Kidney (tissue), 14 donors: ENCODE results near the gene TAC4. TPM values are rescaled to one million over a fixed set of nuclear protein-coding genes. Genes with fewer than 3 reads are reported as not detected.
"Not testable (repeated sequence)": the region's sequence is repeated elsewhere in the genome, so short reads cannot be mapped to it uniquely, and the experiment has no call there.

Experiments
- DNase-seq, 5 donors: peaks; one replicate each; pipeline ENCODE4 v3.0.0-alpha.2; 2013 to 2020
- FAIRE-seq: peaks from 2 replicates; lab custom pipeline; 2012; peaks lifted over from hg19 to GRCh38; lab: Jason Lieb, UNC
- H3K27ac ChIP-seq, 2 donors: one replicate each; pipeline ENCODE4 v1.7.0; 2013; ENCODE audit warnings: low read depth in 2 of 2, low read length in 2 of 2, inconsistent platforms in 1 of 2
- H3K27me3 ChIP-seq: one replicate; pipeline ENCODE4 v1.7.1; 2013; ENCODE audit warnings: low read length, inconsistent platforms; ENCODE audit not compliant: control insufficient read depth, insufficient read depth
- H3K36me3 ChIP-seq, 3 donors: one replicate each; pipeline versions ENCODE4 v1.7.0 to v1.7.1; 2013; ENCODE audit warnings: low read length in 3 of 3, control low read depth in 1 of 3, inconsistent platforms in 1 of 3; ENCODE audit not compliant: insufficient read depth in 3 of 3, control insufficient read depth in 2 of 3
- H3K4me1 ChIP-seq, 3 donors: one replicate each; pipeline versions ENCODE4 v1.7.0 to v1.7.1; 2013; ENCODE audit warnings: low read length in 3 of 3, inconsistent platforms in 1 of 3, low read depth in 1 of 3; ENCODE audit not compliant: control insufficient read depth in 2 of 3, insufficient read depth in 2 of 3
- H3K4me3 ChIP-seq, 3 donors: one replicate each; pipeline versions ENCODE4 v1.7.0 to v1.8.1; 2013; ENCODE audit warnings: low read length in 3 of 3, control low read depth in 1 of 3, inconsistent platforms in 1 of 3
- H3K9ac ChIP-seq, 3 donors: one replicate each; pipeline versions ENCODE4 v1.7.0 to v1.7.1; 2013; ENCODE audit warnings: low read length in 3 of 3, control low read depth in 1 of 3, inconsistent platforms in 1 of 3
- H3K9me3 ChIP-seq, 3 donors: one replicate each; pipeline versions ENCODE4 v1.7.0 to v1.7.1; 2013; ENCODE audit warnings: low read length in 3 of 3, control low read depth in 1 of 3, inconsistent platforms in 1 of 3; ENCODE audit not compliant: control insufficient read depth in 2 of 3, insufficient read depth in 1 of 3
- intact Hi-C: fragments of 100-400 bp; cut with DNase I; formaldehyde crosslinking; loops from one replicate; pipeline ENCODE4 v1.11.1; 2022
- polyA plus RNA-seq: library from polyadenylated mRNA; stranded (reverse); fragments of 350-450 nt; fragmentation: Illumina TruSeq; extraction: RNeasy Lipid Tissue Mini Kit (QIAGEN cat#74804); gene quantifications from one replicate; pipeline ENCODE4 v1.2.3, GENCODE V29; 2014; ENCODE audit warnings: low read depth, low replicate concordance; ENCODE audit not compliant: insufficient read depth
- total RNA-seq: library from RNA; stranded (reverse); fragmentation: NEBNext Ultra II Directional; extraction: Animal tissue kit (Norgen Biotek cat#: 25700); gene quantifications from one replicate; pipeline ENCODE4 v1.2.1, GENCODE V29; 2021
- TF ChIP-seq, protein P1 (sequence below): IDR thresholded peaks from 3 replicates; pipeline ENCODE4 v1.5.1; 2012; ENCODE audit warnings: mild to moderate bottlenecking, moderate library complexity, borderline replicate concordance; ENCODE audit not compliant: insufficient read depth; ENCODE audit errors: extremely low read depth
- donor health status: control.
- donor health status: control.
- donor health status: control.
- donor health status: control.
- donor health status: control.
- donor health status: DM: yes; HTN: yes; CAD: no.
- donor health status: Normal renal cell carcinoma (clear cell type).

Gene TAC4
- total and polyA plus RNA-seq, 2 donors from 2014 or later, result 0.47 TPM; not detected in 1

DNA sequence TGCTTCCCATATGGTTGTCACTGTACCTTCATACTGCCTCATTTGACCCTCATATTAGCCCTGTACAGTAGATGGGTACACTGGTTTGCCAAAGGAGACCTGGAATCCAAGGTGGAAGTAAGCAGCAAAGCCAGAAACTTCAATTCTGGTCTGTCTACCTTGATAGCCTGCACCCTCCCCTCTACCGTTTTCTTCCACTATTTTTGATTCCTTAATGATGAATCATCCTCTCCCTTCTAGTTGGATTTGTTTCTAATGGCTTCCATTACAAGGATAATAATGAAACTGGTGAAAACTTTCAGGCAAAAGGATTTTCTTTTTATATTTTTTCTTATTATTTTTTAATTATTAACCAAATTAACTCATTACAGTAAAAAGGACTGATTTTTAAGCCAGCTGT is 17.3 kb downstream of the TAC4 start:
- DNase-seq, result no peak
- Histone ChIP-seq H3K36me3 (peaks cover 9 to 41% (median 17%) of the 10 kb centered on the region in 3 donors), H3K4me3 (no peak overlapping the region), H3K4me1 (peaks cover under 1 to 10% (median 6%) of the 10 kb centered on the region in 3 donors), H3K9ac (no peak overlapping the region), H3K9me3 (no peaks in the 10 kb centered on the region), H3K27ac (no peak overlapping the region), H3K27me3 (no peaks in the 10 kb centered on the region)
- no peak for FAIRE-seq
- intact Hi-C loops, result no loop called here
- TF ChIP-seq, protein P1, sequence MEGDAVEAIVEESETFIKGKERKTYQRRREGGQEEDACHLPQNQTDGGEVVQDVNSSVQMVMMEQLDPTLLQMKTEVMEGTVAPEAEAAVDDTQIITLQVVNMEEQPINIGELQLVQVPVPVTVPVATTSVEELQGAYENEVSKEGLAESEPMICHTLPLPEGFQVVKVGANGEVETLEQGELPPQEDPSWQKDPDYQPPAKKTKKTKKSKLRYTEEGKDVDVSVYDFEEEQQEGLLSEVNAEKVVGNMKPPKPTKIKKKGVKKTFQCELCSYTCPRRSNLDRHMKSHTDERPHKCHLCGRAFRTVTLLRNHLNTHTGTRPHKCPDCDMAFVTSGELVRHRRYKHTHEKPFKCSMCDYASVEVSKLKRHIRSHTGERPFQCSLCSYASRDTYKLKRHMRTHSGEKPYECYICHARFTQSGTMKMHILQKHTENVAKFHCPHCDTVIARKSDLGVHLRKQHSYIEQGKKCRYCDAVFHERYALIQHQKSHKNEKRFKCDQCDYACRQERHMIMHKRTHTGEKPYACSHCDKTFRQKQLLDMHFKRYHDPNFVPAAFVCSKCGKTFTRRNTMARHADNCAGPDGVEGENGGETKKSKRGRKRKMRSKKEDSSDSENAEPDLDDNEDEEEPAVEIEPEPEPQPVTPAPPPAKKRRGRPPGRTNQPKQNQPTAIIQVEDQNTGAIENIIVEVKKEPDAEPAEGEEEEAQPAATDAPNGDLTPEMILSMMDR, result no peak

DNA sequence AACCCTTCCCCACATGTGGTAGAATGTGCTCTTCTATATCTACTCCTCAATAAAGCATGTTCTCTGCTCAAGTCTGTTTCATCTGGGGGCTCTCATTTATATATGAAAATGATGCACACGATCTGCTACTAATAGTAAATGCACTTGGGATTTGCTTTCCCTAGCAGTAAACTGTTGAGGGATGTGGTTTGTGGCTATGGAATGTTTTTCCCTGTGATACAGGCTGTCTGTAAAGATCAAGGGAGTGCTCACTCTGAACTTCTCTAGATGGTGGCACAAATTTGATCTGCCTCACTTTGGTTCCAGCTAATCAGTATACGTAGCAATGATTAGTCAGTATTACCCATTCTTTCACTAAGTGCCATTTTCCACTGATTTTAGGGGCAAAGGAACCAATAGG is 18.8 kb downstream of the TAC4 start:
- Histone ChIP-seq H3K4me1 (peaks cover 0 to 4% (median 0%) of the 10 kb centered on the region in 3 donors), H3K4me3 (no peak overlapping the region), H3K9me3 (no peaks in the 10 kb centered on the region), H3K27ac (no peak overlapping the region), H3K36me3 (peaks cover 13 to 42% (median 20%) of the 10 kb centered on the region in 3 donors), H3K27me3 (no peaks in the 10 kb centered on the region), H3K9ac (no peak overlapping the region)
- TF ChIP-seq, protein P1, result no peak
- DNase-seq (no peak), FAIRE-seq (no peak)
- intact Hi-C loops, result no loop called here

DNA sequence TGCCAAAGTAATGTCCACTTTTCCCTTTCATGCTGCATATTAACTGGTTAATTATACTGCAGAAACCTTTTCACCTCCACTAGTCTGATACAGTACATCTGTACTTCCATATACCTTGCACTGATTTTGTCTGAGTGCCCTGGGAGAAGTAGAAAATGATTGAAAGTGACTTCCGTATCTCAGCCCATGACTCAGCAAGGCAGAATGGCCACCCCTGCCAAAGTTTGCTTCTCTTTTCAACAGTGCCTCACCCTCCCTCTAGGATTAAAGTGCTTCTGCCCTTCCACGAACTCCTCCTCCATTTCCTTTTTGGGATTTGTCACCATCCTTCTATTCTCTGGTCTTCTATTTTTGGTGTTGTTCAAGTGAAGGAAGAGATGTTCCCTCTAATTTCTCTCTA is 19.5 kb downstream of the TAC4 start:
- FAIRE-seq, DNase-seq, H3K27ac ChIP-seq, H3K9me3 ChIP-seq, H3K27me3 ChIP-seq, H3K9ac ChIP-seq, intact Hi-C loops, H3K4me3 ChIP-seq, H3K4me1 ChIP-seq: not testable (repeated sequence)
- peaks cover 15 to 44% (median 24%) of the 10 kb centered on the region in 3 donors for H3K36me3 ChIP-seq

DNA sequence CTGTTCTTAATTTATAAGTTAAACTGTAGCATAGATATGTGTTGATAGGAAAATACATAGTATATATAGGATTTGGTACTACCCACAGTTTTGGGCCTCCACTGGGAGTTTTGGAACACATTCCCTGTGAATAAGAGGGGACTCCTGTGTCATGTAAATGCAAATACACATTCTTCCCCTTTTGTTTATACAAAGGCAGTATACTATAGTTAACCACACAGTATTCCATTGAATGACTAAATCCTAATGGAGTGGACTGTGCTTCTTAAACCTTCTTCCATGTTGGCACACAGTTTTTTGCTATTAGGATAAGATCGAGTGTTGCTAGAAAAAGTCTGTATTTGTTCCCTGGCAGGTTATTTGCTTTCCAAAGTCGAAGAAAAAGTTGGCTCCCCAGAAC is 22.2 kb downstream of the TAC4 start:
- no peaks in the 10 kb centered on the region for H3K27me3 ChIP-seq
- FAIRE-seq (no peak), DNase-seq (no peak)
- no peak overlapping the region for H3K4me3 ChIP-seq
- H3K36me3 ChIP-seq, result peaks cover 15 to 56% (median 39%) of the 10 kb centered on the region in 3 donors
- TF ChIP-seq, protein P1, result no peak
- H3K4me1 ChIP-seq, result peaks cover 0 to 2% (median 0%) of the 10 kb centered on the region in 3 donors
- no peak overlapping the region for H3K9ac ChIP-seq
- intact Hi-C loops, result no loop called here
- no peaks in the 10 kb centered on the region for H3K9me3 ChIP-seq
- no peak overlapping the region for H3K27ac ChIP-seq
